ENCODE measurements around the gene FRK. TPM values are rescaled to one million over a fixed set of nuclear protein-coding genes. Genes with fewer than 3 reads are reported as not detected.

FRK gene
- total RNA-seq, 2 experiments from 2014 or later, result 0.03 TPM; not detected in 1

DNA sequence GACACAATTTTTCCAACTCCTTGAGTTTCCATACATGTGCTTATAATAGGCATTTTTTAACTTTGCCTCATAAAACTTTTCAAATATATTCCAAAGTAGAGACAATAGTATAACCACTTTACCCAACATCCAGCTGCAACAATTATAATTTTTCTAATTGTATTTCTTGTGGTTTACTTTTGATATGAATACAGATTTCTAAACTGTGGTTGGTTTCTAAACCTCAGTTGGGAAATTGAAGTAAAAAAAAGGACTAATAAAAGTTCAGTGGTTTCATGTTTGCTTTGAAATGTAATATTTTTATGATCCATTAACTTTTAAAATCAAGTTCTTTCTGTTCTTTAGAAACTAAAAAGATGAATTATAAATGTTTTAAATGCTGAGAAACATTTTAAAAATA lies 40.0 kb downstream of the FRK start:
- no peaks in the 10 kb centered on the region for H3K9me3 Mint-ChIP-seq
- no peak for DNase-seq
- ChIA-PET POLR2A (no interaction called here), CTCF (no interaction called here)
- H3K4me1 Mint-ChIP-seq, result no peaks in the 10 kb centered on the region
- H3K36me3 Mint-ChIP-seq (ENCODE audit: low read depth), result no peaks in the 10 kb centered on the region
- H3K27me3 Mint-ChIP-seq, result peaks cover 17% of the 10 kb centered on the region
- no peak overlapping the region for H3K4me3 Mint-ChIP-seq
- H3K27ac Mint-ChIP-seq, result no peak overlapping the region

DNA sequence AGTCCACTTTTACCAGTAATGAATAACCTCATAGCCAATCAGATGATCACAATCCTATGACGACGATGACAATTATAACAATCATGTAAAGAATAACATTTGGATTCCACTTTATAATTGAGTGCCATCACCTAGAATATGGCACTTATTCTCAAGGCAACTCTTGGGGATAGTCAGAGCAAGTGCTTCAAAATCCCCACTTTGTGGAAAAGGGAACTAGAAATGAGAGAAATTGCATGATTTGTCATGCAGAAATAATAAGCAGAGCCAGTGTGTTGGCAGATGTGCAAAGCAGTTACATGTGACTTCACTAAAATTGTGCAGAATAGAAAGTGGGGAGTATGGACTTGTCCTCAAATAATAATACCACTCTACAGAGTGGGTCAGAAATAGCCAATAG lies 41.3 kb downstream of the FRK start:
- Mint-ChIP-seq H3K4me1 (no peaks in the 10 kb centered on the region), H3K36me3 (ENCODE audit: low read depth) (no peaks in the 10 kb centered on the region), H3K27ac (no peak overlapping the region), H3K27me3 (peaks cover 24% of the 10 kb centered on the region), H3K4me3 (no peak overlapping the region), H3K9me3 (no peaks in the 10 kb centered on the region)
- CTCF ChIA-PET, result interaction anchor here (1.0 kb wide), 1 partner anchor 11 kb away, joined by 4 read pairs; no protein-coding TSS in a partner anchor
- POLR2A ChIA-PET, result no interaction called here
- DNase-seq, result no peak

DNA sequence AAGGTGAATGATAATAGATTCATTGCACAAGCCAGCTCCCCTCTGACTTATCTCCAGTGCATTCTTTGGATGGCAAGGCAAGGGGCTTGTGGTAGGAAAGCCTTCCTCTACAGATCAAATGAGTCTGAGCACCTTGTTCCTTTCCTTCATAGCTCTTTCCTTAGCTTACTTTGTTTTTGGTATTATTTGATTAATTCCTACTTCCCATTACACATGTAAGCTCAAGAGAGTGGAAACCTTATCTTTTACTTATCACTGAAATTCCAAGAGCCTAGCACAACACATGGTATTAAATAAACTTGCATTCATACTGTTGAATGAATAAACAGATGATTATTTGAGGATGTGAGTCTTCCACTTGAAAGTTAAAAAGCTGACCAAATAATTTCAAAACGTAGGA lies 41.7 kb downstream of the FRK start:
- Mint-ChIP-seq H3K36me3 (ENCODE audit: low read depth) (no peaks in the 10 kb centered on the region), H3K27me3 (peaks cover 24% of the 10 kb centered on the region), H3K4me3 (no peak overlapping the region), H3K9me3 (no peaks in the 10 kb centered on the region), H3K4me1 (no peaks in the 10 kb centered on the region), H3K27ac (no peak overlapping the region)
- ChIA-PET POLR2A (no interaction called here), CTCF (interaction anchor here (1.0 kb wide), 1 partner anchor 10 kb away, joined by 4 read pairs; no protein-coding TSS in a partner anchor)
- no peak for DNase-seq

DNA sequence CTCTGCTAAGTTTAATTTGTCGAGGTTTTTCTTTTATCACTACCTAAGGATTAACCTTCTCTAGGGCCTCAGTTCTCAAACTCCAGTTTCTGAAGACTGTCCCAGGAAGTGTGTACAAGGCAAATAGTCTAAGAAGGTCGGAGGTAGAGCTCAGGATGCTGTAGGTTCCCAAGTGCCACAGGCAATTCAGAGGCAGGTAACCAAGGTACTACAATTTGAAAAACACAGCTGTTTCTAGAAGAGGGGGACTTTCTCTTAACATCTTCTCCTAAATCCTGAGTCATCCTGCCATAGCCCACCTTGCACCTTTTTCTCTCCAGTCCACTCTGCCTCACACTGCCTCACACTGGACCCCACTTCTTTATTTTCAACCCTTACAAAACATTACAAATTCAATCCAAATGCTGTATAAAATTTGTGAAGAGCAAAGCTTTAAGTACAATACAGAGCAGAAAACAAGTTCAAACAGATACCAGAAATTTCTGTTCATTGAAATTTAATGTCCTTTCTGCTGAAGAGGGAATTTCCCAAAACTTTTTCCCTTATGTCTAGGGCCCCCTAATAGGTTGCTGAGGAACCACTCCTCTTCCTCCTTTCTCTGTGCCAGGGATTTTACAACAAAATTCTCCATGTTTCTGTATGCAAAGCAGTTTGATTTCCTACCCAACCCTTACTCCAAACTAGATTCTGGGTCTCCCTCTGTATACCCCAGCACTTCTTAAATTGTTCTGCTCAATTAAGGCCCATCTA lies 43.0 kb downstream of the FRK start:
- DNase-seq, result no peak
- POLR2A ChIA-PET, result no interaction called here
- H3K4me1 Mint-ChIP-seq, result no peaks in the 10 kb centered on the region
- no peaks in the 10 kb centered on the region for H3K9me3 Mint-ChIP-seq
- CTCF ChIA-PET, result interaction anchor here (1.2 kb wide), 1 partner anchor 14 kb away, joined by 3 read pairs; no protein-coding TSS in a partner anchor
- no peaks in the 10 kb centered on the region for H3K36me3 Mint-ChIP-seq (ENCODE audit: low read depth)
- no peak overlapping the region for H3K4me3 Mint-ChIP-seq
- H3K27ac Mint-ChIP-seq, result no peak overlapping the region
- peaks cover 26% of the 10 kb centered on the region for H3K27me3 Mint-ChIP-seq

DNA sequence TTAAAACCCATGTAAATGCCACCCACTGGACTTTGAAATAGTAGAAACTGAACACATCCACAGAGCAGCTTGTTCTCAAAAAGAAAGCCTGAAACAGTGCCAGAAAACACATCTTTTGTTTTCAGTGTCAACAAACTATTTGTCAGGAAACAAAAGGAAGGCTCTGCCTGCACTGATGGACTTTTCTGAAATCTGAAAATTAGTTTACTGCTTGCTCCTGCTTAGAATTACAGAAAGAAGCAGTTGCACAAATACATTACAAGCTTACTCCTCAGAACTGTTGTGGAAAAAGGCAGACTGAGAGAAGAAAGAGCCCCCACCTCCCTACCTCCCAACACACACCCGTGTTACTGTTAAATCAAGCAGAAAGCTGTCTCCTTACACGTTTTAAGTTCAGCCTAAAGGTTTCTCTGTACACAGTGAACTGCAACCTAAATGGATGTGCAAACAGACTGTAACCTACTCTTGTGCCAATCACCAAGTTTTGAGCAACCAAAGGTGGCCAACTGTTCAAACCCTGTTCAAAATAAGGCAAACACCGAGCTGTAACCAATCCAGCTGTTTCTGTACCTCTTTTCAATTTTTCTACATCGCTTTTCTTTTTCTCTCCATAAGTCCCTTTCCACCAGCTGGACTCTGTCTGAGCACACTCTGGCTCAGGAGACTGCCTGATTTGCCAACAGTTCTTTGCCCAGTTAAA lies 43.7 kb downstream of the FRK start:
- Mint-ChIP-seq H3K4me1 (peaks cover 3% of the 10 kb centered on the region), H3K9me3 (no peaks in the 10 kb centered on the region), H3K27me3 (peaks cover 30% of the 10 kb centered on the region), H3K36me3 (ENCODE audit: low read depth) (no peaks in the 10 kb centered on the region), H3K4me3 (no peak overlapping the region), H3K27ac (no peak overlapping the region)
- CTCF ChIA-PET, result interaction anchor here (1.2 kb wide), 1 partner anchor 13 kb away, joined by 3 read pairs; no protein-coding TSS in a partner anchor
- POLR2A ChIA-PET, result no interaction called here
- no peak for DNase-seq

DNA sequence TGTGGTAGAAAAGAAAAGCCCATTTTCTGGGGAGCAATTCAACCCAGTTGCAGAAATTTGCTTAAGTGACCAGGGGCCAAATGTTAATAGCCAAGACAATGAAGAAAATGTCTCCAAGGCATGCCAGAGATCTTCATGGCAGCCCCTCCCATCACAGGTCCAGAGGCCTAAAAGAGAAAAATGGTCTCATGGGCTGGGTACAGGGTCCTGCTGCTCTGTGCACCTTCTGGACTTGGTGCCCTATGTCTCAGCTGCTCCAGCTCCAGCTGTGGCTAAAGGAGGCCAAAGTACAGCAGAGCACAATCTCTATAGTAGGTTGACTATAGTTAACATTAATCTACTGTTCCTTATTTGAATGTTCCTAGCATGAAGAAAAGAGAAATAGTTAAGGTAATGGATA lies 44.7 kb downstream of the FRK start:
- Mint-ChIP-seq H3K27me3 (peaks cover 34% of the 10 kb centered on the region), H3K27ac (no peak overlapping the region)
- DNase-seq, result no peak

DNA sequence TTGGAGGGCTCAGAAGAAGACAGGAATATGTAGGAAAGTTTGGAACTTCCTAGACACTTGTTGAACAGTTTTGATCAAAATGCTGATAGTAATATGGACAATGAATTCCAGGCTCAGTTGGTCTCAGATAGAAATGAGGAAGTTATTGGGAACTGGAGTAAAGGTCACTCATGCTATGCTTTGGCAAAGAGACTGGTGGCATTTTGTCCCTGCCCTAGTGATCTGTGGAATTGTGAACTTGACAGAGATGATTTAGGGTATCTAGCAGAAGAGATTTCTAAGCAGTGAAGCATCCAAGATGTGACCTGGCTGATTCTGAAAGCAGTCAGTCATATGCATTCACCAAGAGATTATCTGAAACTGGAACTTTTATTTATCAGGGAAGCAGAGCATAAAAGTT lies 45.1 kb downstream of the FRK start:
- no peaks in the 10 kb centered on the region for H3K9me3 Mint-ChIP-seq
- DNase-seq, result no peak
- H3K4me1 Mint-ChIP-seq, result peaks cover 11% of the 10 kb centered on the region
- peaks cover 33% of the 10 kb centered on the region for H3K27me3 Mint-ChIP-seq
- POLR2A ChIA-PET, result no interaction called here
- no peaks in the 10 kb centered on the region for H3K36me3 Mint-ChIP-seq (ENCODE audit: low read depth)
- CTCF ChIA-PET, result no interaction called here
- no peak overlapping the region for H3K27ac Mint-ChIP-seq
- H3K4me3 Mint-ChIP-seq, result no peak overlapping the region

More for the DNA sequence above, 44.7 kb downstream of the FRK start:
- Mint-ChIP-seq H3K36me3 (ENCODE audit: low read depth) (no peaks in the 10 kb centered on the region), H3K4me3 (no peak overlapping the region), H3K9me3 (no peaks in the 10 kb centered on the region), H3K4me1 (peaks cover 11% of the 10 kb centered on the region)
- ChIA-PET CTCF (no interaction called here), POLR2A (no interaction called here)

DNA sequence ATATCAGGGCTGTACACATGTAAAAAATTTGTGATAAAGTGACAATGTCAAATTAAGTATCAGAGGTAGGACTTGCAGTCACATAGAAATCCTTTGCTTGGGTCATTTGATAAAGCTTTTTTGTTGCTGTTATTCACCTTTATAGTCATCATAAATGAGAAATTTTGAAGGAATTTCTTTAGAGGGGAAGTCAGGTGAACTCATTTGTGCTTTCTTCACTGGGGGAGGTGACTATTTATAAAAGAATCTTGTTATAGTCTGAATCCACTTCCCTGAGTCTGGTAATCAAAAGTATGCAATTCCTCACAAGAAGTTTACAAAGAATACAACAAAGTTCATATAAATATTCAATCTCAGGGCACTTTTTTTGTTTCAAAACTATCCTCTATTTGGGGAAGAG lies 47.7 kb downstream of the FRK start:
- POLR2A ChIA-PET, result no interaction called here
- no peaks in the 10 kb centered on the region for H3K9me3 Mint-ChIP-seq
- H3K4me3 Mint-ChIP-seq, result no peak overlapping the region
- peaks cover 11% of the 10 kb centered on the region for H3K4me1 Mint-ChIP-seq
- CTCF ChIA-PET, result interaction anchor here (1.1 to 4.4 kb wide), 3 partner anchors 84 to 90 kb away, joined by 3 to 43 read pairs (median 3); partner anchors contain the start of gene NT5DC1
- no peaks in the 10 kb centered on the region for H3K36me3 Mint-ChIP-seq (ENCODE audit: low read depth)
- H3K27ac Mint-ChIP-seq, result no peak overlapping the region
- H3K27me3 Mint-ChIP-seq, result peaks cover 27% of the 10 kb centered on the region
- no peak for DNase-seq

DNA sequence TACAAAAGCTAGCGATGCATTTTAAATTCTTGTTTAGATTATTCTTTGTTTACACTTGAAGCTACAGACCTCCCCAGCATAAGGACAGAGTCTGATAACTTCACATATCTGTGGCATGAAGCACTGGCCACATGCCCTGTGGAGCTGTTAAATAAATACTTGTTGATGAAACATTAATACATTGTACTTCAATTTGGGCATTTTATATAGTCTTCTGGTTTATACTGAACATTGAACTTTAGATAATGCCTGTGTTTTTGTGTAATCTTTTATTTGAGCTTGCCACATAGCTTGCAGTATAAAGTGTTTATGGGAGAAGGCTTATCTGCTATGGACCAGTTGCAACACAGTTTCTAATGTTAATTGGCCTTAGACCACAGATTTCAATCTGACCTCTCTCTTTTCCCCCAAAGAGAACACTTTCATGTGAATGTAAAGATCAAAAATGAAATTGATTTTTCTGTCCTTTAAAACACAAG lies 48.2 kb downstream of the FRK start:
- H3K4me3 Mint-ChIP-seq, result no peak overlapping the region
- DNase-seq, result no peak
- H3K36me3 Mint-ChIP-seq (ENCODE audit: low read depth), result no peaks in the 10 kb centered on the region
- no peak overlapping the region for H3K27ac Mint-ChIP-seq
- ChIA-PET CTCF (interaction anchor here (0.8 to 4.4 kb wide), 3 partner anchors 11 to 88 kb away, joined by 3 to 43 read pairs (median 3); partner anchors contain the start of gene NT5DC1), POLR2A (no interaction called here)
- H3K4me1 Mint-ChIP-seq, result peaks cover 11% of the 10 kb centered on the region
- peaks cover 24% of the 10 kb centered on the region for H3K27me3 Mint-ChIP-seq
- H3K9me3 Mint-ChIP-seq, result no peaks in the 10 kb centered on the region

DNA sequence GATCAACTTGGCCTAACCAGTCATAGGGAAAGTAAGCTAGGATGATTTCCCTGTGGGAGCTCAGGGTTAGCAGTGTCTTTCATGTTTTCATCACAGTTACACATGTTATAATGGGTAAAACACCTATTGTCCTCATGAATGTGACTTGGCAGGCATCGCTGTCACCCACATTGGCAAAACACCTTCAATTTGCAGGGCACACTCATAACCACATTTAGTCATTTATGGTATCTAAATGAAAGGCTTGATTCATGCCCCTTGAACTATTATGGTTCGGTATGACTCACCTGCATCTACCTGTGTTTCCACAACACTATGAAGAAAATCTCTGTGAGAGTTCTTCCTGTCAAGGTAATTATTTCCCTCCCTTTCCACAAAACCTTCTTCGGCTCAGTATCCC lies 49.2 kb downstream of the FRK start:
- no peaks in the 10 kb centered on the region for H3K9me3 Mint-ChIP-seq

DNA sequence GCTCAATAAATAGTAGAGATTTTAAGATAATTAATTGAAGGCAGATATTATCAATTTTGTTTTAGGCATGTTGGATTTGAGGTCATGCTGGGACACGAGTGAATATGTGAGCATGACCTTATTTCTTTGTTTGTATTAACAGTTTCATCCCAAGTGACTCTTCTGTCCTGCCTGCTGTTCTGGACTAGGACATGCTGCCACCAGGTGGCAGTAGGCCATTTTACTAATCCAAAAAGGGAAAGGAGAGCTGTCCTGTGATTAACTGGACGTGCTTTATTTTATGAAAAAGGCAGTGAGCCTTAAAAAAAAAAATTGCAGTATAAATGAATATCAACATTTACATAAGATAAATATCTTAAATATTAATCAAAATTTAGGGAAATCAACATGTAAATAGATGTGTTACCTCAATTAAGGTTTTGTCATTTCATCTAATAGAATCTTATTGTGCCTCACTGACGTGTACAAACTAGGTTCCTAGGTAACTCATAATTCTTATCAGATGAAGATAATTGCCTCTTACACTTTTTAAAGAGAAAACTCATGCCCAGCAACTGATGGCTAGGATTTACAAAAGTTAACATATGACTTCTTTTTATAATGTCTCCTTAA lies 49.8 kb downstream of the FRK start:
- CTCF ChIA-PET, result interaction anchor here (0.5 to 4.4 kb wide), 7 partner anchors 11 to 100 kb away, joined by 3 to 43 read pairs (median 4); no protein-coding TSS in a partner anchor
- DNase-seq, result peak; percentile 57
- no peak overlapping the region for H3K27ac Mint-ChIP-seq
- H3K4me3 Mint-ChIP-seq, result no peak overlapping the region
- no peaks in the 10 kb centered on the region for H3K36me3 Mint-ChIP-seq (ENCODE audit: low read depth)
- peaks cover 18% of the 10 kb centered on the region for H3K27me3 Mint-ChIP-seq
- H3K4me1 Mint-ChIP-seq, result peaks cover 11% of the 10 kb centered on the region
- POLR2A ChIA-PET, result no interaction called here
- no peaks in the 10 kb centered on the region for H3K9me3 Mint-ChIP-seq

More for the DNA sequence above, 49.2 kb downstream of the FRK start:
- no peak overlapping the region for H3K27ac Mint-ChIP-seq
- POLR2A ChIA-PET, result no interaction called here
- peaks cover 18% of the 10 kb centered on the region for H3K27me3 Mint-ChIP-seq
- H3K4me1 Mint-ChIP-seq, result peaks cover 11% of the 10 kb centered on the region
- CTCF ChIA-PET, result interaction anchor here (0.5 to 4.4 kb wide), 9 partner anchors 12 to 466 kb away, joined by 3 to 43 read pairs (median 3); partner anchors contain the start of gene NT5DC1
- DNase-seq, result peak; percentile 17
- H3K36me3 Mint-ChIP-seq (ENCODE audit: low read depth), result no peaks in the 10 kb centered on the region
- H3K4me3 Mint-ChIP-seq, result no peak overlapping the region

DNA sequence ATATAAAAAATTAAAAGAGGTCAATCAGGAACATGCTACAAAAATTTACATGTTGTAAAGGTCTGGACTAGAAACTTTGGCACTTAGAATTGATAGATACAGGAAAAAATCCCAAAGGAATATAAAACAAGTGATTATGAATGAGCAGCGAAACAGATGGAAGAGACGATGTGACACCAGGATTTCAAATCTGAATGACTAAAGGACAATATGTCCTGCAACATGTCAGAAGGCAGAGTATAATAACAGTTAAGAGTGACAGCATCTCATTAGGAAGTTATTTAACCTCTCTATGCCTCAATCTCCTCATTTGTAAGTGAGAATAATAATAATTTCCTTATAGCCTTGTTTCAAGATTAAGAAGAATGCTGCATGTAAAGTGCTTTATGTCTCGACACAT lies 50.3 kb downstream of the FRK start:
- no peak overlapping the region for H3K27ac Mint-ChIP-seq
- no peaks in the 10 kb centered on the region for H3K36me3 Mint-ChIP-seq (ENCODE audit: low read depth)
- DNase-seq, result no peak
- ChIA-PET POLR2A (no interaction called here), CTCF (interaction anchor here (1.0 to 1.5 kb wide), 3 partner anchors 28 to 93 kb away, joined by 3 to 6 read pairs (median 3); no protein-coding TSS in a partner anchor)
- H3K27me3 Mint-ChIP-seq, result peaks cover 18% of the 10 kb centered on the region
- H3K4me1 Mint-ChIP-seq, result peaks cover 11% of the 10 kb centered on the region
- no peak overlapping the region for H3K4me3 Mint-ChIP-seq
- H3K9me3 Mint-ChIP-seq, result no peaks in the 10 kb centered on the region

Measured in activated CD4-positive, alpha-beta memory T cell treated with anti-CD3 and anti-CD28 coated beads, Interleukin-2, amount 10 ng/mL, durations not matched to agents 7 days and 5 days (primary cell).